ENCODE measurements around the gene RIOX2.

DNA sequence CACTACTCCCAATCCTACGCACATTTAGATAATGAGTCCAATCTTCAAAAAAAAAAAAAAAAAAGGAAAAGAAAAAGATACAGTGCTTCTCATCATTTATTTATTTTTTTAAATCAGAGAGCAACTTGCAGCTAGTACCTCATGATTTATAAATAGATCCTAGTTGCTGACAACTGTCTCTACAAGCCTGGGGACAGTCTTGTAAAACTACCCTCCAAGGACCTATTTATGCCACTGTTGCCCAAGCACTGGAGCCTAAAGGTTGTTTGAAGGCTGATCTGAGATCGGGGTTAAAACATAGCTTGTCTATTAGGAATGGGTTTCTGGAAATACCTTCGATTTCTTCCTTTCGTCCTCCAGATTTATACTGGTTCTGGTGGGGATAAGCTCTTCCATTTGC lies 48.2 kb upstream of the RIOX2 start:
- TF ChIP-seq POLR2AphosphoS5 (IDR thresholded peaks at IDR 0.05; ENCODE audit: low read depth, low read length) = no peak
- TF ChIP-seq, protein P1, sequence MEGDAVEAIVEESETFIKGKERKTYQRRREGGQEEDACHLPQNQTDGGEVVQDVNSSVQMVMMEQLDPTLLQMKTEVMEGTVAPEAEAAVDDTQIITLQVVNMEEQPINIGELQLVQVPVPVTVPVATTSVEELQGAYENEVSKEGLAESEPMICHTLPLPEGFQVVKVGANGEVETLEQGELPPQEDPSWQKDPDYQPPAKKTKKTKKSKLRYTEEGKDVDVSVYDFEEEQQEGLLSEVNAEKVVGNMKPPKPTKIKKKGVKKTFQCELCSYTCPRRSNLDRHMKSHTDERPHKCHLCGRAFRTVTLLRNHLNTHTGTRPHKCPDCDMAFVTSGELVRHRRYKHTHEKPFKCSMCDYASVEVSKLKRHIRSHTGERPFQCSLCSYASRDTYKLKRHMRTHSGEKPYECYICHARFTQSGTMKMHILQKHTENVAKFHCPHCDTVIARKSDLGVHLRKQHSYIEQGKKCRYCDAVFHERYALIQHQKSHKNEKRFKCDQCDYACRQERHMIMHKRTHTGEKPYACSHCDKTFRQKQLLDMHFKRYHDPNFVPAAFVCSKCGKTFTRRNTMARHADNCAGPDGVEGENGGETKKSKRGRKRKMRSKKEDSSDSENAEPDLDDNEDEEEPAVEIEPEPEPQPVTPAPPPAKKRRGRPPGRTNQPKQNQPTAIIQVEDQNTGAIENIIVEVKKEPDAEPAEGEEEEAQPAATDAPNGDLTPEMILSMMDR (IDR thresholded peaks at IDR 0.05; ENCODE audit: control extremely low read depth in 1 of 3, insufficient read depth in 1 of 3, low read depth in 1 of 3, low read length in 3 of 3) = no peak
- no peak for TF ChIP-seq TEAD4 (IDR thresholded peaks at IDR 0.05; ENCODE audit: low read depth, low read length)
- no peak for TF ChIP-seq POLR2A (IDR thresholded peaks at IDR 0.05; ENCODE audit: control extremely low read depth in 1 of 2, low read depth in 2 of 2, low read length in 2 of 2)
- no peak for TF ChIP-seq EZH2 (IDR thresholded peaks at IDR 0.05; ENCODE audit: low read depth, low read length, severe bottlenecking)
- TF ChIP-seq, protein P2, sequence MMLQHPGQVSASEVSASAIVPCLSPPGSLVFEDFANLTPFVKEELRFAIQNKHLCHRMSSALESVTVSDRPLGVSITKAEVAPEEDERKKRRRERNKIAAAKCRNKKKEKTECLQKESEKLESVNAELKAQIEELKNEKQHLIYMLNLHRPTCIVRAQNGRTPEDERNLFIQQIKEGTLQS (IDR thresholded peaks at IDR 0.05; ENCODE audit: insufficient read depth, low read depth, low read length) = no peak
- no peak for TF ChIP-seq EP300 (IDR thresholded peaks at IDR 0.05; ENCODE audit: borderline replicate concordance in 1 of 2, low read depth in 2 of 2, low read length in 2 of 2)
- TF ChIP-seq RXRA (IDR thresholded peaks at IDR 0.05; ENCODE audit: insufficient read depth, low read depth, low read length) = no peak
- TF ChIP-seq, protein P3, sequence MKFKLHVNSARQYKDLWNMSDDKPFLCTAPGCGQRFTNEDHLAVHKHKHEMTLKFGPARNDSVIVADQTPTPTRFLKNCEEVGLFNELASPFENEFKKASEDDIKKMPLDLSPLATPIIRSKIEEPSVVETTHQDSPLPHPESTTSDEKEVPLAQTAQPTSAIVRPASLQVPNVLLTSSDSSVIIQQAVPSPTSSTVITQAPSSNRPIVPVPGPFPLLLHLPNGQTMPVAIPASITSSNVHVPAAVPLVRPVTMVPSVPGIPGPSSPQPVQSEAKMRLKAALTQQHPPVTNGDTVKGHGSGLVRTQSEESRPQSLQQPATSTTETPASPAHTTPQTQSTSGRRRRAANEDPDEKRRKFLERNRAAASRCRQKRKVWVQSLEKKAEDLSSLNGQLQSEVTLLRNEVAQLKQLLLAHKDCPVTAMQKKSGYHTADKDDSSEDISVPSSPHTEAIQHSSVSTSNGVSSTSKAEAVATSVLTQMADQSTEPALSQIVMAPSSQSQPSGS (IDR thresholded peaks at IDR 0.05; ENCODE audit: low read length) = no peak
- TF ChIP-seq SIX5 (IDR thresholded peaks at IDR 0.05; ENCODE audit: low read depth, low read length) = no peak
- TF ChIP-seq JUND (IDR thresholded peaks at IDR 0.05; ENCODE audit: low read length) = no peak
- no peak for TF ChIP-seq CBX8 (IDR thresholded peaks at IDR 0.05; ENCODE audit: borderline replicate concordance, low read depth, low read length)
- TF ChIP-seq RAD21 (IDR thresholded peaks at IDR 0.05 in 1 of 2, conservative IDR thresholded peaks at IDR 0.05 in 1 of 2; ENCODE audit: low read depth in 2 of 2, low read length in 2 of 2) = no peak
- TF ChIP-seq, protein P4, sequence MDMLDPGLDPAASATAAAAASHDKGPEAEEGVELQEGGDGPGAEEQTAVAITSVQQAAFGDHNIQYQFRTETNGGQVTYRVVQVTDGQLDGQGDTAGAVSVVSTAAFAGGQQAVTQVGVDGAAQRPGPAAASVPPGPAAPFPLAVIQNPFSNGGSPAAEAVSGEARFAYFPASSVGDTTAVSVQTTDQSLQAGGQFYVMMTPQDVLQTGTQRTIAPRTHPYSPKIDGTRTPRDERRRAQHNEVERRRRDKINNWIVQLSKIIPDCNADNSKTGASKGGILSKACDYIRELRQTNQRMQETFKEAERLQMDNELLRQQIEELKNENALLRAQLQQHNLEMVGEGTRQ (IDR thresholded peaks at IDR 0.05; ENCODE audit: low read length) = no peak
